NCI-H460 (cell line): ENCODE data around the gene PLEKHS1. TPM values are rescaled to one million over a fixed set of nuclear protein-coding genes. Genes with fewer than 3 reads are reported as not detected.
A peak's percentile ranks its signal among the peaks of the same experiment; 100 is the strongest.

Source experiments
- DNase-seq: peaks from one replicate; pipeline ENCODE4 v3.0.0-alpha.2; 2016; ENCODE audit warnings: low read depth; ENCODE audit errors: extremely low read depth
- polyA plus RNA-seq: library from polyadenylated mRNA; depleted of rRNA; stranded (reverse); fragments of >200 nt; gene quantifications from 2 replicates; pipeline ENCODE4 v1.2.3, GENCODE V29; 2014; cell fraction: nucleus; rRNA removed
- total RNA-seq: library from RNA; depleted of rRNA; stranded (reverse); fragments of >200 nt; shearing (Covaris generic); gene quantifications from 2 replicates; pipeline ENCODE4 v1.2.3, GENCODE V29; 2014; rRNA removed

PLEKHS1 gene
- total RNA-seq: not detected in 2 replicates
- not detected in 2 replicates for polyA plus RNA-seq

DNA sequence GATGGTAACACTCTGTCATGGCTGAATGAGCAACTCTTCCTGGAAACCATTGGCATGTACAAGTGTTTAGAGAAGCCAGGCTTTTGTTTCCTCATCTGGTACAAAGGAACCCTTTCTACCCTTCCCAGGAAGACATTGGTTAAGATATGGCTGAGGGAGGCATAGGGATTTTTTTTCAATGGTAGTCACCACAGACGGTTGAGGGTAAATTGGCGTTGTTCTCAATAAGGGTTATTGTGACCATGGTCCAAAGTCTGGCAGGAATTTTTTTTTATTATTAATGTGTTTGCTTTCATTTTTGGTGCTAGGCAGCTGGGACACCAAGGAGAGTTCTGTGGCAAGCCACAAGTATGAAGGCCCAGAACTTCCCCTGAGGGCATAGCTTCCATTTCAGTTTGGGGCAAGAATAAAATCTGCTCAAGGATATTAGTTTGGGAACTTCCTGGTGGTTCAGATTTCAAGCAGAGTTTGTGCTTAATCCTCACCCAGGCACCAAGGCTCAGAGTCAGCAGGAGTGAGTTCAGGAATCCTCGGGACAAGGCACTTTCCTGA is at the start of gene PLEKHS1:
Gene PLEKHS1, plus strand, starts transcription at position 502 of the 552 bp plus-strand sequence. CDS start 3,596 bp downstream, outside the sequence.
- no peak for DNase-seq

DNA sequence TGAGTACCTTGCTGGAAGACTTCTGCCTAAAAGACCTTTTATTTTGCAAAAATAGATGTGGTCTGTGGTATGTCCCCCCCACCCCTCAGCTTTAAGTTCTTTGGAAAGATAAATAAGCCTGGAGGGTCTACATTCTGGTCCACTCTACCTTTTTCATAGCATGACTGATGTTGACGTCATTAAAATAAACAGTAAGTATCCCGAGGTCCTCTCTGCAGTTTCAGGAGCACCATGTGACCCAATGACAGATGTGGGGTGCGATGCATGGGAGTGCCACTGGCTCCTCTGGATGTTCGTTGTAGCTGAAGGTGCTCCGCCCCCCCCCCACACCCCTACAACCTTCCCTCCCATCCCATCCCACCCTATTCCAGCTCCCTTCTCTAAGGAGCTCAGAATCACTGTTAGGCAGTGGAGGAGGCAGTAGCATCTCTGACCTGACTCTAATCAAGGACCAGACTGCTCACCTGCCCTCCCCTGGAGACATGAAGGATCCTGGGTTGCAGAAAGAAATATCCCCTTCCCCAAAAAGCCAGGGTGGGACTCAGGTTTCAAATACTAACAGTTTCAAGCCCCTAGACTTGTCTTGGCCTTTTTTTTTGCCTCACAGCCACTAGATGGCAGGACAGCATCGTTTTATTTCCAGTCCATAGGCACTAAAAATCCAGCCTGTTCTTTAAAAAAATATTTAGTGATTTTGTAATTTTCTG is 46.7 kb upstream of the PLEKHS1 start:
- DNase-seq: peak; percentile 45

DNA sequence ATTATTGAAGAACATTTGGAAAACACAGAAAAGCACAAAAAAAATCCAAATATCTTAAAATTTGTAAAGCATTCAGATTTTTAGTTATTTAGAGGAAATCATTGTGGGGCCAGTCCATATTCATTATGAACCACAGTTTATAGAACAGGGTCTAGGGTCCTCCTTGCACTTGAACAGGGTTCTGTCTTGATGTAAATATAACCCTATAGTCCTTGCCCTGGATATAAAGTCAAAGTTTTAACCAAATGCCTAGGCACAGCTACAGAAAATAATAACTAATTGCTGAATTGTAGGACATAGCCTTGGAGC is 46.2 kb upstream of the PLEKHS1 start:
- DNase-seq: no peak

DNA sequence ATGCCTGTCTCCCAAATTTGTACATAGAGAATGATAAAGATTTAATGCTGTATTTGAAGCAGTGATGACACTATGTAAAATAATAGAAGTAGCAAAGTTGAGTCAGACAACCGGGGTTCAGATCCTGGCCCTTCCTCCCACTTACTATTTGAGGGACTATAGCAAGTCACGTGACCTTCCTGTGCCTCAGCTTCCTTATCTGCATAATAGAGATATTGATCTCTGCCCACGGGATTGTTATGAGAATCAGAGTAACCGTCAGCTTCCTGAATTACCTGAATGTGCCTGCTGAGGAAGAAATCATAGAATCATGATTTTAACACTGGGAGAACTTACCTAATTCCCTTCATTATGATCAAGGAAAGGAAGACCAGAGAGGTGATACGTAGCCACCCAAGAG is 44.9 kb upstream of the PLEKHS1 start:
- no peak for DNase-seq

DNA sequence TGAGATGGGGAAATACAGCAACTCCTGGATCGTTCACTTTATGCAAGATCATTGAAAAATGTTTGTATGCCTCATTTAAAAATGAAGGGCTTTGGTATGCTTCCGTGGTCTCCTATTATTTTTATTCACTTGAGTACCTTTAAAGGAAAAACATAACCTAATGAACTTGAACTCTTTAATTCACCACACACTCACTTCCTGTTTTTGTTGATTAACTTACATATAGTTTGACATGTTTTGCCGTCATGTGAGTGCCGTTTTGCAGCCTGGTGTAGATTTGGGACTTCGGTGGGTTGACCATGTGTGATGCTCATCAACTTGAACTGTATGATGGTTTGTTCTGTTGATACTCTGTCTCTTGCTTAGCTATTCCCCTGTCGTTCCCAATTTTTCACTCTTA is 42.8 kb upstream of the PLEKHS1 start:
- no peak for DNase-seq

DNA sequence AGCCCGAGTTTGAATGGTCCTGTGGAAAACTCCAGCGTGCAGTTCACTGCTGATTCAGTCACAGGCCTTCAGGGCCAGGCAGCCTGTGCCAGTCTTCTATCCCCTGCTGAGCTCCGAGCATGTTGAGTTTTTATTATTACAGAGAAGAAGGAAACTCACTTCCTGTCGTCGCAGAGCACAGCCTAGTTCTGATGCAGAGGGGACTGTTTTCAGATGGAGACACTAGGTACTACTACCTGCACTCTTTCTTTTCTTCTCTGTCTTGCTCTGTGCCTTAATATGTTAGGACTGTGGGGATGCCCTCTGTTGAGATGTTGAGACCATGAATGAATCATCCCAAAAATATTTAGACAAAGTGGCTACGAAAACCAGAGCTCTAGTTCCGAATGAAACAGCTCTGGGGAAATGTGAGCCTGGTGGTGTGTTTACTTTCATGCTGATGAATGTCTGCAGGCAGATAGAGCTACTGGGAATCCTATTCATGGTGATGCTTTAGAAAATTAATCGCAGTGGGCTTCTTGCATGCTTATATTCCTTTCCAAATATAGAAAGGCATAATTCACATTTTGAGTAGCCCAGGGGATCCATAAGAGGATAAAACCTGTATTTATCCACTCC is 42.2 kb upstream of the PLEKHS1 start:
- DNase-seq: no peak

DNA sequence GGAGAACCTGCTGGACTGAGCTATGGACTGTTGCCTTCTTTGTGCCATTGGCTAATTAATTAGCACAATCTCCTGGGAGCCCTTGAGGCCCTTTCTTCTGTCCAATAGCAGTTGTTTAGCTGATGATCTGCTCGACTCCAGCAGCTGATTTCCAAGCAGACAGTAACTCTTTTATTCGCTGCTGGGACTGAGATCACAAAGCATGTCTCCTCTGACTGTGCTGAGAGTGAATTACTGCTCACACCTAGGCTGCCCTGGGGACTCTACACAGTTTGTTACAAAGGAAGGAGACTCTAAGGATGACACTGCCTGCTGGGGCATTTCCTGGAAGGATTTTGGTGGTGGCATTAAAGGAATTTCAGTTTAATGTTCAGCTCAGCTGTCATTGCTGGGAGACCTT is 40.3 kb upstream of the PLEKHS1 start:
- DNase-seq: no peak

DNA sequence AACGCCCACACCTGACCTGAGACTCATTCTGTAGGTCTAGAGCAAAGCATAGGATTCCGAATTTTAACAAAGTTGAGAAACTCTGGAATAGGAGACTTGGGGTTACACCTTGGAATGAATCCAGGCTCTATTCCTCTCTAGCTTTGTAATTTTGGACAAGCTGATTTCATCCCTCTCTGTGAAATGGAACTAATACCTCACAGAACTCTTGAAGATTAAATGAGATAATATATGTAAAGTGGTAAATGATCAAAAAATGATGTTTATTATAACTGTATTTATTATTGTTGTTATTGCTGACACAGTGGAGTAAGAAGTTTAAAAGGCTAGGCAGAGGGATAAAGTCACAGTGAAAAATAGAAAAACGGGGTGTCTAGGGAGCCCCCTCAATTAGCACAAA is 39.5 kb upstream of the PLEKHS1 start:
- DNase-seq: no peak

DNA sequence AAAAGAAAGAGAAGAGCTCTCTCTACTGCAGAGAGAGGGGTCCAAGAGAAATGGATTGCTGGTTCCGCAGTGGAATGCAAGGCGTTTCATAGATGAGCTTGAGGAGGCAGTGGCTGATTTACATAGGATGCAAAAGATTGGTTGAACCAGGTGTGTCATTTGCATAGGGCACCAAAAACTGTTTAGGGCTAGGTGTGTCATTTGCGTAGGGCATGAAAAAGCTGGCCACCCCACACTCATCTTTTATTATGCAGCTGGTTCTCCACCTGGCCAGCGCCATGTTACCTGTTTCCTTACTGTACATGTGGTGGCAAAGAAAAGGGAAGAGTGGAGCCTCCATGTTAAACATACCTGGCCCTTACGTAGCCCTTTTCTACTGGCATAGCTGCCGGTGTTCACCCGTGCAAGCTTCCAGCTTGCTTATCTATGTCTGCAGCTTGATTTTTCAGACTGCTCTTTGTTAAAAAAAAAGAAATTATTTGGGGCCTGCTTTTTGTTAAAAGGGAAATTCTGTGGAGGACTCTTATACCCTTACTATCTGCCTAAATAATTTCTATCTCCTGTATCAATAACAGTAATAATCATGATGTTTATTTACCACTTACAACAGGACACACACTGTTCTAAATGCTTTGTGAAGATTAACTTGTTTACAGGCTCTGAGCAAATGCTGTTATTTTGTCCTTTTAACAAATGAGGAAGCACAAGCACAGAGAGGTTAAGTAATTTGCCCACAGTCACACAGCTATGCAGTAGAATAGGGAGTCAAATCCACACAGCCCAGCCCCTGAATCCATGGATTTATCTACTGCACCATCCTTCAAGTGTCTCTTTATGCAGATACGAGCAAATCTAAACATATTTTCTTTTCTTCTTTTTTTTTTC is 38.5 kb upstream of the PLEKHS1 start:
- no peak for DNase-seq

DNA sequence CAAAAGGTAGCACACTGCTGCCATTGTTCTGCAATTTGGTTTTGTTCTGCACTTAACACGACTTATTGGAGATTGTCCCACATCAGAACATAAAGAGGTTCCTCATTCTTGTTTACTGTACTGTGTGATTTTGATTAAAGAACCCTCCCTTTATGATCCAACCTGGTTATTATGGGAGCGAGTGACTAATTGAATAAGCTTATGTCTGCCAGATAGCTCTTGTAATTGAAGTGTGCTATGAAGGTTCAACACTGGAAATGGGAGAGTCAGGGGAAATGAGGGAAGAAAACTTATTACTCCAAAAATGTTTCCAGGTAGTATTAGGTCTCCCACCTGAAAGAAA is 37.9 kb upstream of the PLEKHS1 start:
- DNase-seq: no peak

DNA sequence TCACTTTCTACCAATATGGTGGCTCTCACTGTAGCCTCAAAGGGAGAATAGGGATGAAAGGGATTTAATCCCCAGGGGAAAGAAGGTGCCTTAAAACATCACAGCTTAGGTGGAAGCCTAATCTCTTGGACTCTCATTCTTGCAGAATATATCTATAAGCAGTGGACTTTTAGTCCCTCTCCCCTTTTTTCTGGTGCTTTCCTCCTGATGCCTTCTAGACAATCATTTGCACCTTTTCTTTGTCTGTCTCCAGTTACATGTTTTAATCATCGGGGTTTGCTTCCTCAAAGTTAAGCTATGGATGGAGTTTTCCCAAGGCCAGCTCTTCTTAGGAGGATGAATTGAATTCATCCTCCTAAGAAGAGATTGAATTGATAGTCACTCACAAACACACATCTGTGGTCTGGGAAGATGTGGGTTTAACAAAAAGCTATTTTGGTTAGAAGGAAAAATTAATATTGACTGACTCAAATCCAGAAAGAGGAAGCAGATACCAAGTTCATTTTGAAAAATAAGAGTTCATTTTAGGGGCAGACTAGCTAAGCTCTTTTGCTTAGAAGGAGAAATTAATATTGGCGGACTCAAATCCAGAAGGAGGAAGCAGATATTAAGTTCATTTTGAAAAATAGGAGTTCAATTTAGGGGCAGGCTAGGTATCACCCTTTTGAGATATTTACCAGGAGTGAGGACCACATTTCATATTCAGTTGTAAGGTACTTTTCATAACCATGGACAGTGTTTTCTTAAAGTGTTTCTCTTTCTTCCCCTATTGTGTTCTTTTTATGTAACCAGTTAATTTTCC is 35.2 kb upstream of the PLEKHS1 start:
- DNase-seq: no peak

DNA sequence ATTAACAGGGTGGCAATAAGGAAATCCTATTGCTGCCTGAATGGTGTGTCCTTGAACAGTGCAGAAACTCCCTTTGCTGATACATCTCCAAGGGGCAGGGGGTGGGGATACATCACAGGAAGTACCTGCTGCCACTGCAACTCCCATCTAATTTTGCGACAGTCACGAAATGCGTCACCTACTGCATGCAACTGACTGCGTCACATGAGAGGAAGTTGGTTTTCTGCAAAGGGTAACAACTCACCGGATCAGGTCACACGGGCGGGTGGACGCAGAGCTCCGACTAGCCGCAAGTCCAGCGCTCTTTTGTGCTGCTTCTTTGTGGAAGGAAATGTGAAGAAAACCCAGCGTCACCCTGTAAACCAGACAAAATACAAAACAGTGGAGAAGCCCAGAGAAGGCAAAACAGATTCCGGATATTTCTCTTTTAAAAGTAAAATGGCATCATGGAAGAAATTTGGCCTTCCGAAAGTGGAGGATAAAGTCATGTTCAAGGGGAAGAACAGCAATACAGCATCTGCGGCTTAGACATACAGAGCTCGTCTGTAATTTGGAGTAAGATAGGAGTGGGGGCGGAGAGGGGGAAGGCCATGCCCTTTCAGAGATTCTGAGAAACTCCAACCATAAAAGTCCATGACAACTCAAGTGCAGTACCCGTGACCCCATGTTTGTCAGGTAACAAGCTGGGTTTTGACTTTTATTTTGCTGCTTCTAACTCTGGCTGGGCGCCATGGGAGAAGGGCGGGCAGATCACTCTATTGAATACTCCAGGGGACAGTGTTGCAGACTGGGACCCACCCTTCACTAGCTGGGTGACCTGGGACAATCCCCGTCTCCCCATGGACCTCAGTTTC is 32.3 kb upstream of the PLEKHS1 start:
- no peak for DNase-seq

DNA sequence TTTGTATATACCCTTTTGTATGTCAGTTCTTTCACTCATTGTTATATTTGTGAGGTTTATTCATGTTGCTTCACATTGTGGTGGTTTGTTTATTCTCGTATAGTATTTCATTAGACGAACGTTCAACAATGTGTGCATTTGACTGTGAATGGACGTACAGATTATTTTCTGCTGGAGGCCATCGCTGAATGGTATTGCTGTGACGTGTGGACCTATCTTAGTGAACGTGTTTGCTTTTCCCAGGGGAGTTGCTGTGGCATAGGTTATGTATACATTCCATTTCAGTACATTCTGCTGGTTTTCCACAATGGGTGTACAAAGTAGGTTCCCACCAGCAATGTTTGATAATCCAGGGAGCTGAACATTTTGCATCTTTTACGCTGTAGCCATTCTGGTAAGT is 31.1 kb upstream of the PLEKHS1 start:
- DNase-seq: no peak

DNA sequence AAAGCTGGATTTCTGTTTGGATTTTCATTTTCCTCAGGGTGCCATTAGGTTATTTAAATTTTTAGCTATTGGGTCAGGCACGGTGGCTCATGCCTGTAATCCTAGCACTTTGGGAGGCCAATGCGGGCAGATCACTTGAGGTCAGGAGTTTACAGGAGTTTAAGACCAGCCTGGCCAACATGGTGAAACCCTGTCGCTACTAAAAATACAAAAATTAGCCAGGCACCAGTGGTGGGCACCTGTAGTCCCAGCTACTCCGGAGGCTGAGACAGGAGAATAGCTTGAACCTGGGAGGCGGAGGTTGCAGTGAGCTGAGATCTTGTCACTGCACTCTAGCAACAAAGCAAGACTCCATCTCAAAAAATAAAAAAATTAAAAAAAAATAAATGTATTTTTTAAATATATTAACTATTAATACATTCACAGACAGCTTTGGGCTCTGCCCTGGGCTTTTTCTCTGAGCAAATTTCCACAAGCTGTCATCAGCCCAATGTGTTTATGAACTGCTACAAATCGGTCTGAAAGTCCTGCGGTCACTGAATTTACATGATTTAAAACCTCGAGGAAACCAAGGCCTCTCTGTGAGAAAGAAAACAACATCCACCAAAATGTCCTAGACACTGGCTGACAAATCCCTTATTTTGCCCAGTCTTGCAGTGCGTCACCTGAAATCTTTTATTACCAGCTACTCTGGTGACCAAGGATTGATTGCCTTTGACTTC is 19.2 kb upstream of the PLEKHS1 start:
- no peak for DNase-seq

DNA sequence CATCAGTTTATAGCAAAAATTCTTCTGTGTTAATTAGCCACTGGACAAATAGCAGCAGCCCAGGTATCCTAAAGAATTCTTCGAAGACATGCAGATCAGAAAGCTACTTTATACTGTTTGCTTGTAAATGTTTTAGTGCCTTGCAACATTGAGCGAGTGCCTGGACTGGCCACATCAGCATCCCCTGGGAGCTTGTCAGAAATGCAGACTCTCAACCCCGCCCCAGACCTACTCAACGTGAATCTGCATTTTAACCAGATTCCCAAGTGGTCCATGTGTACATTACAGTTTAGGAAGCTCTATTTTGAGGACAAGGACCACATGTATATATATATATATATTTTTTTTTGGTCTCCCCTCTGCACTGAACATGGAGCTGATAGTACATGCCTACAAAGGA is 18.5 kb upstream of the PLEKHS1 start:
- DNase-seq: no peak

DNA sequence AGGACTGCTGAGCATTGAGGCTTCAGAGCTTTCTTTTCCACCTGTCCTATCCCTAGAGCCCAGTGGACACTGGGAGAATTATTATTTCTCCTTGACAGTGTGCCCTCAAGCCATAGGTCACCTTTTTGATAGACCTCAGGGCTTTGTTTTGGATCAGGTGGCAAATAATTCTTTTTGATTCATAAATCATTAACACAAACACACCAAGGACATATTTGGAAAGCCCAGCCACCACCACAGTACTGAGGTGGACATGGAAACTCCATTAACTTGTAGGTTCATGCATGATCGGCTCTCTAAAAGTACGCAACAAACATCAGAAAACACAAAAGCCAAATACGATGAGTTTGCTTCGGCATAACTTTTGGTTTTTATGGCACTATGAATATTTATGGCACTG is 17.8 kb upstream of the PLEKHS1 start:
- DNase-seq: no peak

DNA sequence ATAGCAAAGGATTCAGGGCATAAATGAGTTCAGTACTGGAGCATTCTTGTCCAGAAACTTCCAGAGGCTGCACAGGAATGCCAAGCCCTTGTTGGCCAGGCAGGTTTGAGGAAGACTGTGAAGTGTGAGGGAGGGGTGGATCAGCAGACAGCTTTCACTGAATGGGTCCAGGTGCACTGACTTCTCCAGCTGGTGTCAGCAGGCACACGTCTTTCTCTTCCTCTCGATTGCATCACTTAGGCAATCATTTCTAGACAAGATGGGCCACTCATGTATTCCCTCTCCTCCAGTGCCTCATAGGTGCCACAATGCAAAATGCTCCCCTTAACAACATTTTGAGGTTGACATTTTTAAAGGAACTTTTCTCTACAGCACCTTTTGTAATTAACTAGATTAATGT is 15.6 kb upstream of the PLEKHS1 start:
- DNase-seq: no peak

DNA sequence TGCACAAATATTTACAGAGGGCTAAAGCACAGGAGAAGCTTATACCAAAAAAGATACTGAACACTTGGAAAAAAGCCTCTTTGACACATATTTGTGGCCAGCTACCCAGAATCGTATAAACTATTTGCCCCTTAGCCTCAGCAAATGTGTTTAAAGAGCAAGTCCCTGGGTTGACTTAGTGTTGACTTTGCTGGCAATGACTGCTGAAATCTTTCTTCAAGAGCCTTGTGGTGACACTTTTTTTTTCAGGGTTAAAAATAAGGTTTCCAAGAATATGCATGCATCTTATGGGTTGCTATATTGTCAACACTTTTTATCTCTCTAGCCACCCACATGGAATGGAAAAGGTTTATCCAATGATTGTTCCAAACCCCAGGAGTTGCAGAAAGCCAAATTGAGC is 14.9 kb upstream of the PLEKHS1 start:
- no peak for DNase-seq

DNA sequence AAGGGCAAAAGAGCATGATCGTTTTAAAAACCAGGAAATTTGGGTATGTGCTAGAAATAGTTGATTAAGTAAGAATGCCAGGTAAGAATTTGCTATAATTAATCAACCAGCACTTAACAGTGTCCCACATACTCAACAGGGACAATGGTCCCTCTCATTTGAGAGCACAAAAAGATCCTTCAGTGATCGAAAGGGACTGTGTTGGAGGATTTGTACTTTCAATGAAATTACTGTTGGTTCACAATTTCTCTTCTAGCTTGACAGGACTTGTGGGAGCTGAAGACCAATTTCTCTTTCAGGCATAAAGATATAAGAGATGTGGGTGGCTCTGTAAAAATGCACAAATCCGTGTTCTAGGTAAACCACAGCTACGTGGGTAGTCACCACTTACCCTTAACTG is 12.5 kb upstream of the PLEKHS1 start:
- no peak for DNase-seq
